Measurements from ENCODE around the gene LBHD2.

The LBHD2 gene

DNA sequence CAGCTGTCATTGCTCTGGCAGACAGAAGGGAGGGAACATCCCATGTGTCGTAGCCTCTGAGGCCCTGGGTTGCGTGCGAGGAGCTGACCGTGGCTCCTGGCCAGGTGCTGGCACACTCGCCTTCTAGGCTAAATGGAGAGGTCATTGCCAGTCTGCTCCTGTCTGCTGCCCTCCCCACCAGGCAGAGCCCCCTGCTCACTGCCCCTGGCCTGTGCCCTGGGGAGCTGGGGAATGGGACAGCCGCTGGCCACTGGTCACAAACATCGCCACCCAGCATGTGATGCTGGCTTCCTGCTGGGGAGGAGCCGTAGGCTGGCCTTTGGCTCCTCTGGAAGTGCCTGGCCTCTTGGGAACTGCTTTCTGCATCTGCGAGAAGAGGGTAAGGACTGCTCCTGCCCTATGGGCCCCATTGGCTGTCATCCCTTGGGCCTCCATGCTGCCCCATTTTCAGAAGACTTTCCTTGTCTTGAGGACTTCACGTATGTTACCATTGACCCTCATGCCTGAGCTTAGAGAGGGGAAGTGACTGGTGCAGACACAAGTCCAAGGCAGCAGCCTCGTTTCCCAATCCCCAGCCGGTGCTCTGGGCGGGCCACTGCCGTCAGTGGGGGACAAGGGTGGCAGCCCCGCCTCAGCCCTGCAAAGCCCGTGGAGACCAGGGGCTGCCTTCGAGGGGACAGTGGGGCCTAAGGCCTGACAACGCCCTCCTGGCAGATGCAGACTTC, 37.3 kb downstream of the LBHD2 start:
- DNase-seq = no peak

DNA sequence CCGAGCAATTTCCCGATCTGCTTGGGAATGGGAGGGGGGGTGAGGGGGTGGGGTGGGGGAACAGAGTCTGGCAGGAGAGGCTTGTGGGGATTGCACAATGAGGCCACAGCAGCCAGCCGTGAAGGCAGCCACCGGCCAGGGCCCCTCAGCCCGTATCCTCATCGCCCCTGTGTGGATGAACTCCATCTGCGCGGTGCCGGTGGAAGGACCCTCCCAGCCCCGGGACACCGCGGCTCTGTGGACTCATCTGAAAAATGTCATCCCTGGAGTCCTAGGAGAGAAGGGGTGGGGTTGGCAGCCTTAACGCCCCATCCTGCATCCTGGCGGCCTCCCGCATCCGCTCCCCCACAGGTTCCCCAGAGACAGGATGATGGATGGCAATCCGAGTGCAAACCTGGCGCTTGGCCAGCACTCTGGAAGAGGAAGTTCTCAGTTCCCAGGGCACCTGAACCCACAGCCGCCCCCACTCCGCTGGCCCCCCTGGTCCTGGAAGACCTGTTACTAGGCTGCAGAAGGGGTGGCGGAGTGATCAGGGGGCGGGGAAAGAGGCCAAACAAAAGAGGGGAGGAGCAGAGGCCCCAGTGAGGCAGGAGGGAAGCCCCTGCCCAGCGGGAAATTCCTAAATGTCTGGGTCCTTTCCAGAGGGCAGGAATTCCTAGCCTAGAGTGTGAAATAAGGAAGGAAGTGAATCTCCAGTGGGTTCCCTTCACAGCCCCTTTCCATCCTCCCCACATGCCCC, 38.0 kb downstream of the LBHD2 start:
- peak; percentile 91 for DNase-seq

DNA sequence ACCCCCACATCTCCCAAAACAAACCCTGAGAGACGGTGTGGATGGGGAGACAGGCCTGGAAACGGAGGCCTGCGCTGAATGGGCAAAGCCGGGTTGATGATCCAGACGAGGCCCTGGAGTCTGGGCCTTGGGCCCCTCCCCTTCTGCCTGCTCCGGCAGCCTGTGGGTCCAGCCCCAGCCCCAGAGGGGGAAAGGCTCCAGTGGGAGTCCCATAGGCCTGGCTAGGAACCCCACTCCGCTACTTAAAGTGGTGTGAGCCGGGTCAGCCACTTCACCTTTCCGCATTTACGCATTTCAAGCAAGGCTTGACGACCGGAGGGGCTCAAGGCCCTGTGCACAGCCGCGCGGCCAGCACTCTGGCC, 38.6 kb downstream of the LBHD2 start:
- DNase-seq = peak; percentile 58

DNA sequence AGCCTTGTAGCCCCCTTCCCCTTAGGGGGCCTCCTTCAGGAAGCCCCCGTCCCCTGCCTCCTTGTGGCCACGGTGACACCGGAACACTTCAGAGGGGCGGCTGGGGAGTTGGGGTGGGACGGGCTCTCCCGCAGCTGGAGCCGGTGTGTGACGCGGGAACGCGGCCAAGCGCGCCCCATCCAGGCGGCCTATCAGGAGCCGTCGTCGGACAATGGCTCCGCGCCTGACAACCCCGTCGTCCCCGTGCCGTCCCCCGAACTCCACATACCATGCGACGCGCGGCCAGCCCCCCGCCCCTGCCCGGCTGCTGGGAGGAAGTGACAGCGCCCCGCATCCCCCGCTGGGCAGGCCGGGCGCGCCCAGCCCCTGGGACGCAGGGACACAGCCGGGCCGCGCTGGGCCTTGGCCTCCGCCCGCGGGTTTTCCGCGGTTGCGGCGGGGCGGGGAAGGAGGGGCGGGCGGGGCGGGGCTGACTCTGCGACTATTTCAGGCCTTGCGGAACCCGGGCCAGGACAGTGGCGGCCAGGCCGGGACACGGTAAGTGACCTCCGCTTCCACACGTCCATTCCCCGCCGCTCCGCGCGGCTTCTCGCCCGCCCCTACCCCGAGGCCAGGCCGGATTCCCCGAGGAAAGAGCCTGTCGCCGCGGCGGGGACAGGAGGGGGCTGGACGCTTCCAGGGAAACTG, 39.1 kb downstream of the LBHD2 start, which contains the start of gene TNFAIP2:
TSS of gene TNFAIP2 (plus strand) at position 515 of the 687 bp plus-strand sequence. CDS start 2,997 bp downstream, outside the sequence.
- DNase-seq = peak; percentile 76

DNA sequence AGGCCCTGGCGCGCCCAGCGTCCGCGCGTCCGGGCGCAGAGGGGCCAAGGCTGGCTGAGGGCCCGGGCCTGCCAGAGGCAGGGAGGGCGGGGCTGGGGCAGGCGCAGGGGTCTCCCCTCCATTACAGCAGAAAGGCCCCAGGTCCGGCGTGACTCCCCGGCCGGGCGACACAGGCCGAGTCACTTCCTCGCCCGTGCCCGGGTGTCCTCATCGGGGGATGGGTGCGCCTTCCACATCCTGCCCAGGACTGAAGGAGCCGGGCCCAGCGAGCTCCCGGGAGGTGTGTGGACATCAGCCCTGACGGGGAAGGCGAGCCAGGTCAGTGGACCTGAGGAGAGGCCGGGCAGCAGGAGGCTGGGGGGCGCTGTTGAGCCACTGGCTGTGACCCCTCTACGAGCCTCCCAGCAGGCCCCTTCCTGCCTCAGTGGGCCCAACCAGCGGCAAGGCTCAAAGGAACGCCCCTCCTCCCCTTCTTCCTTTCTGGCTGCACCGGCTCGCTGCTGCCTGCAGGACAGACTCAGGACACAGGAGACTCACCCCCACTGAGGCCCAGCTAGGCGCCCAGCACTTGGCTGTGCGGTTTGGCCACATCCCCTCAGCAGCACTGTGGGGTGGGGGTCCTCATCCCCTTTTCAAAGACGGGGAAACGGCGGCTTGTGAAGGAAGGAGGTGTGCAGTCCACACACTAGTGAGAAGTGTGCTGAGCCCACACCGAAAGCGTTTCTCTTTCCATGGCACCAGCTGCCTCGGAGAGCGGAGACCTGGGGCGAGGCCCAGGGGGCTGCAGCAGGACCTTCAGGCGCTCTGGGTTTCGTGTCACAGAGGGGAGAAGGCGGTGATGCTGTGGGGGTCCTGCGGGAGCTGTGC, 39.9 kb downstream of the LBHD2 start:
- no peak for DNase-seq

DNA sequence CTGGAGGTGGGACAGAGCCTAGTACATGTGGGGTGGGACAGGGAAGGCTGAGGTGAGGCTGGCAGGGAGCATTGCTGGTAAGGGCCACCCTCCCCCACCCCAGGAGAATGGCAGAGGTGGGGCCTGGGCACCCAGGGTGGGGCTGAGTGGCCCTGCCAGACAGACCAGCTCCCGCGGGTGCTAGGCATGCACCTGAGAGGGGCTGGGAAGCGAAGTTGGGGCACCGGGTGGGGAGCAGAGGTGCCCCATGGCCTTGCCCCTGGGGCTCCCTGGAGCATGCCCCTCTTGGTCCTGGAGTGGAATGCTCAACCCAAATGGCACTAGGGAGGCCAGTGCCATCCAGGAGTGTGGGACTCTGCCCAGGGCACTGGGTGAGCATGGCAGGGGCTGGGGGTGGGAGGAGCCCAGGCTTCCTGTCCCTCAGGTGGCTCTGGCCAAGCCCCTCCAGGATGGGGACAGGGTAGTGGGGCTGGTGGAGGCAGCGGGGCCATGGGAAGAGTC, 40.5 kb downstream of the LBHD2 start:
- DNase-seq = no peak

DNA sequence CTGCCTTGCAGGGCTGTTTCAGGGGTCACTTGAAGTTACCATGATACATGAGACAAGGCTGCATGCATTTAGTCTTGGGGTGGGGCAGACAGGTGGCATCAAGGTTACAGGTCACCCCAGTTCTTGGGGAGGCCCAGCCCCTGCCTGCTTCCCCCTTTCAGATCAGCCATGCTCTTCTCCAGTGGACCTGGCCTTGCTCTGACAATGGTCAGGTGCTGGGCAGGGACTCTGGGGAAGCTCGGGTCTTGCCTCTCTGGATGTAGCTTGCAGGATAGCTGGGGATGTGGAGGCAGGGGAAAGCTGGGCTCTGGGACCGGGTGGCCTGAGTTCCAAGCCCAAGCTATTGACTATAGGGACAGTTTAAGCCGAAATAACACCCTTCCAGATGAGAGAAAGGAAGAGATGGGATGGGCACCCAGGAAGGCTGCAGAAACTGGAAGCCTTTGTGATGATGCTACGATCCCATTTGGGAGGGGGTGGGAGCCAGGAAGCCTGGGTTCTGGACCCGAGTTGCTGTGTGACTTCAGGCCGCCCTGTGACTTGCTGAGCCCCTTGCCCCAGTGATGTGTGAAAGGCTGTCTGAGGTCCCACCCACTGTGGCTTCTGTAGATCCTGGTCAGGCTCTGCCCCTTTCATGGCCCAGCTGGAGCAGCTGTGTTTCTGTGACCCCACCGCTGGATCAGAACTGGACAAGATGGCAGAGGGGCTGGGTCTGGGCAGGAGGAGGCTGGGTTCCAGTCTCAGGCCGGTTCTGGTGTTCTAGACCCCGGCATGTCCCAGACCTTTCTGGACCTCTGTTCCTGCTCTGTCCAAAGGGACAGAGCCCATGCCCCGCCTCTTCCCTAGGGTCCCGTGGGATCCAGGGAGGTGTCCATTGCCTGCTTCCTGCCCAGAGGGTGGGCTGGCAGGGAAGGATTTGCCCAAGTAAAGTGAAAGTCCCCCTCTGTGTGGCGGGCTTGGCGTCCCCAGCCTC, 41.4 kb downstream of the LBHD2 start:
- DNase-seq = no peak

DNA sequence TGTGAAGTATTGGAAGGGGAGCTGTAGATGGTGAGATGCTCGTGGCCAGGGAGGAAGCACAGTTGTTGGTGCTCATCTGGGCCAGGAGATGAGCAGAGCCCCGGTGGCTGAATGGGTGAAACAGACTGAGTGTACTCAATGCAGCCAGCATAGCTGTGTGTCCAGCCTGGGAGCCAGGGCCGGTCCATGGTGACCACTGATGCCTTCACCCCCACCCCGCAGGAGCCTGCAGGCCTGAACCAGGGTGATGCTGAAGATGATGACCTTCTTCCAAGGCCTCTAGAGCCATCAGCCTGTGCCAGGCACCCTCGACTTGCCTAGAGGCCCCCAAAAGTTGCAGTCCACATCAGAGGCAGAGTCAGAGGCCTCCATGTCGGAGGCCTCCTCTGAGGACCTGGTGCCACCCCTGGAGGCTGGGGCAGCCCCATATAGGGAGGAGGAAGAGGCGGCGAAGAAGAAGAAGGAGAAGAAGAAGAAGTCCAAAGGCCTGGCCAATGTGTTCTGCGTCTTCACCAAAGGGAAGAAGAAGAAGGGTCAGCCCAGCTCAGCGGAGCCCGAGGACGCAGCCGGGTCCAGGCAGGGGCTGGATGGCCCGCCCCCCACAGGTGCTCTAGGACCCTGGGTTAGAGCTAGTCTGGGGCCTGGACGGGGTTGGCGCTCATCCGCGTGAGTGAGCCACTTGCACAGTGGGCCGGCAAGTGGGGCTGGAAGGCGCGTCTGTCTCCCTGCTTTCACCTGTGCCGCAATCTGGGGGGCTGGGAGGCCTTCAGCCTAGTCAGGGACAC, 42.3 kb downstream of the LBHD2 start:
- DNase-seq = no peak

DNA sequence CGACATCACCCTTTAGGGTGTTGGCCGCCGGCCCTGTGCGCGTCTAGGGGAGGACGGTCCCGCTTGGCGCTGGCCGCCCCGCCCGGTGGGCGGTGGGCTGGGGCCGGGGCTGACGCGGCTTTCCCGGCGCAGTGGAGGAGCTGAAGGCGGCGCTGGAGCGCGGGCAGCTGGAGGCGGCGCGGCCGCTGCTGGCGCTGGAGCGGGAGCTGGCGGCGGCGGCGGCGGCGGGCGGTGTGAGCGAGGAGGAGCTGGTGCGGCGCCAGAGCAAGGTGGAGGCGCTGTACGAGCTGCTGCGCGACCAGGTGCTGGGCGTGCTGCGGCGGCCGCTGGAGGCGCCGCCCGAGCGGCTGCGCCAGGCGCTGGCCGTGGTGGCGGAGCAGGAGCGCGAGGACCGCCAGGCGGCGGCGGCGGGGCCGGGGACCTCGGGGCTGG, 42.9 kb downstream of the LBHD2 start:
- DNase-seq = peak; percentile 69

DNA sequence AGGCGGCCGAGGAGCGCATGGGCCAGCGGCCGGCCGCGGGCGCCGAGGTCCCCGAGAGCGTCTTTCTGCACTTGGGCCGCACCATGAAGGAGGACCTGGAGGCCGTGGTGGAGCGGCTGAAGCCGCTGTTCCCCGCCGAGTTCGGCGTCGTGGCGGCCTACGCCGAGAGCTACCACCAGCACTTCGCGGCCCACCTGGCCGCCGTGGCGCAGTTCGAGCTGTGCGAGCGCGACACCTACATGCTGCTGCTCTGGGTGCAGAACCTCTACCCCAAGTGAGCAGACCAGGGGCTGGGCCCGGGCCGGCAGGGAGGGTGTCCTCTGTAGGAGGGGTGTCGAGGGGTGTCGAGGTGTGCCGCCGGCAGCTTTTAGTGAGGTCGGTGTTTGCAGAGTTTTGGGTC, 43.3 kb downstream of the LBHD2 start:
- DNase-seq = no peak

DNA sequence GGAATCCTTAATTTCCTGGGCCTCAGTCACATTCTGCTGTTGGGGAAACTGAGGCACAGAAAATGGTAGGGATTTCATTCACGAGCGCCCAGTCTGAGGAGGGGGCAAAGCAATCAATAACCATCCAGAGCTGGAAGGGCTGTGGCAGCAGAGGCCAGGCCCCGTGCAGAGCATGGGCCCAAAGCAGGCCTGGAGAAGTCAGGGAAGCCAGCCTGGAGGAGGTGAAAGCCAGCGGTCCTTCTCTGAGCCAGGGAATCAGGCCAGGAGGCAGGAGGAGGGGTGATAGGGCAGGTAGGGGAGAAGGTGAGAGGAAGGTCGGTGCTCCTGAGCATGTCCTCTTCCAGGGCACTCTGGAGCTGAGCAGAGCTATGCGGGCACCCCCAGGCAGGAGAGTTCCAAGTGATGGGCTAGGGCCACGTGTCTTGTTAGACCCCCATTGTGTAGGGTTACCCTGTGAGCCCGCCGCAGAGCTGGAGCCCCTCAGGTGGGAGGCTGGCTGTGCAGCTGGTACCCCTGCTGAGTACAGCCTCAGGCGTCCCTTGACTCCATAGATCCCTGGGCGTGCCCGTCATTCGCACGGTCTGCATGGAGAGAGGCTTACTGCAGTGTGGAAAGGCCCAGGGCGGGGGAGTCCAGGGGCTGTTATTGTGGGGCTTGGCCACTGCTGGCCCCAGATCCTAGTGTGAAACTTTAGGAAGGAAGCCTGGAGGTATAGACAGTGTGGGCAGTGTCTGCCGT, 44.0 kb downstream of the LBHD2 start:
- no peak for DNase-seq

DNA sequence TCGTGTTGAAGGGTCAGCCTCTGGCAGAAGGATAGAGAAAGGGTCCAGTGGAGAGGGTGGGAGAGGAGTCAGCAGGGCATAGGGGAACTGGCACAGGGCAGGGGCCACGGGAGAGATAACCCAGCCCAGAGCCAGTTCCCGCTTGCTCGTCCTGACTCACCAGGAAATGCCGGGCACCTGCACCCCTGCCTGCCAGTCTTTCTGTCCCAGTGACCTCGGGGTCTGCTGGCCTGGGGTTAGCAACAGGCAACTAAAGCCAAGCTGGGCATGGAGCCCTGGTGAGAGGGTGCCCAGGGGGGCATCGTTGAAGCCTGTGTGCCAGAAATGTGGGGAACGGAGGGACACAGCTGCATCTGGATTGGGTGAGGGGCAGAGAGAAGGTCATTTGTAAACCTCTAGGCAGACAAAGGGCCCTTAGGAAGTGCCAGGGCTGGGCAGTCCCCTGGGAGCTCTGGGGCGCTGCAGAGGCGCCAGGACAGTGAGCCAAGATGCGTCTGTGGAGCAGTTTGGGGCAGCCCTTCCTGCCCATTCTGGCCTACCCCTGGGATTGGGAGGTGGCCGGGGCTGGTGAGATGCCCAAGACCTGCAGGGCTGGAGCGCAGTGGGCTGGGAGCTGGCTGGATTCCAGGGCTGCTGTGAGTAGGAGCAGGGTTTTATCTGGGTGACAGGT, 44.8 kb downstream of the LBHD2 start:
- no peak for DNase-seq

DNA sequence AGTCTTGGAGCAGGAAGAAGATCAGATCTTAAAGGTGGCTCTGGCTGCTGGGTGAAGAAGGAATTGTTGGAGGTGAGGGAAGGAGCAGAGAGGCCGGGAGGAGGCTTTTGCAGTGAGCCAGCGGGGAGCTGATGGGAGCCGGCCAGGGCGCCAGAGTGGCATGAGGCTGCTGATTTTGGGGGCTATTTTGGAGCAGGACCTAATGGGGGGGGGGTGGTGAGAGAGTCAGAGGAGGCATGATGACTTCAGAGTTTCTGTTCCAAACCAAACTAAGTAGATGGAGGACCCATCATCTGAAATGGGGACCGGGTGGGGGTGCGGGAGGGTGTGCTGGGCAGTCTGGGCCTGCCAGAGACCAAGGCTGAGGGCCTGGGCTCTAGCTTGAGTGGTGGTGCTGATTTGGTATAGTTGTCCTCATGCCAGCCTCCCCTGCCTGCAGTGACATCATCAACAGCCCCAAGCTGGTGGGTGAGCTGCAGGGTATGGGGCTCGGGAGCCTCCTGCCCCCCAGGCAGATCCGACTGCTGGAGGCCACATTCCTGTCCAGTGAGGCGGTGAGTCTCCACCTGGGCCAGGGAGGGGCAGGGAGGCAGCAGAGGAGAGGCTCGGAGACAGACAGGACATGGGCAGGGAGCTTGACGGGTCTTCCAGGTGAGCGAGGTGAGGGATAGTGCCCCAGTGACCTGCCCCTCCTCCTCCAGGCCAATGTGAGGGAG, 45.4 kb downstream of the LBHD2 start:
- no peak for DNase-seq

DNA sequence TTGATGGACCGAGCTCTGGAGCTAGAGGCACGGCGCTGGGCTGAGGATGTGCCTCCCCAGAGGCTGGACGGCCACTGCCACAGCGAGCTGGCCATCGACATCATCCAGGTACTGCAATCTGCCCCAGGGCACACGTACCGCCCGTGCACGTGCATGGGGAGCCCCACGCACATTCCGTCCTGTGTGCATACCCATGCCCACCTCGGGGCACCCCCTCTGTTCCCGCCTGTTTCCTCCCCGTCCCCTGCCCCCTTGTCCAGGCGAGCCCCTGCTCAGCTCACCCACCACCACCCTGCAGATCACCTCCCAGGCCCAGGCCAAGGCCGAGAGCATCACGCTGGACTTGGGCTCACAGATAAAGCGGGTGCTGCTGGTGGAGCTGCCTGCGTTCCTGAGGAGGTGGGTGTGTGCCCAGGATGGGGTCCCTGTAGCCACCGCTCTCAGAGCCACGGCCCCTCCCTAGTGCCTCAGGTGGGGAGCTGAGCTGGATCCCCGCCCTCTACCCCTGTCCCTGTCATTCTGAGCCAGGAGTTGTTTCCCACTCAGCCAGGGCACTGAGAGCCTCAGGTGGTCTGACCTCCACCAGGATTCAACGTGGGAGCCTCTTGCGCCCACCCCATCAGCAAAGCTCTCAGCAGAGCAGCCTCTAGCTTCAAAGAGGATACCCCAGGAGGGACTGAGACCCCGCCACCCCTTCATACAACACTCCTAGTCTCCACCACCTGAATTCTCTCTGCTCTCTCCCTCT, 46.2 kb downstream of the LBHD2 start:
- DNase-seq = no peak

DNA sequence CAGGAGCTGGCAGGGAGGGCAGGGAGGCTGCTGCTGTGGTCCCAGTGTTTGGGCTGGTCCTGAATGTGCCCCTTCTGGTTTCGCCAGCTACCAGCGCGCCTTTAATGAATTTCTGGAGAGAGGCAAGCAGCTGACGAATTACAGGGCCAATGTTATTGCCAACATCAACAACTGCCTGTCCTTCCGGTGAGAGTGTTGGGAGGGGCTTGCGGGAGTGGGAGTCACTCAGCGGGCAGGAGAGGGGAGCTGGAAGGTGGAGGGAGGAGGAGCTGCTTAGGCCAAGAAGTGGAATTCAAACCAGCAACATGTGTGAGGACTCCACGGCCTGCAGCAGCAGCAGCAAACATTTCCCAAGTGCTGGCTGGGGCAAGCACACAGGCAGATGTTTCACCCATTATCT, 47.0 kb downstream of the LBHD2 start:
- peak; percentile 76 for DNase-seq

DNA sequence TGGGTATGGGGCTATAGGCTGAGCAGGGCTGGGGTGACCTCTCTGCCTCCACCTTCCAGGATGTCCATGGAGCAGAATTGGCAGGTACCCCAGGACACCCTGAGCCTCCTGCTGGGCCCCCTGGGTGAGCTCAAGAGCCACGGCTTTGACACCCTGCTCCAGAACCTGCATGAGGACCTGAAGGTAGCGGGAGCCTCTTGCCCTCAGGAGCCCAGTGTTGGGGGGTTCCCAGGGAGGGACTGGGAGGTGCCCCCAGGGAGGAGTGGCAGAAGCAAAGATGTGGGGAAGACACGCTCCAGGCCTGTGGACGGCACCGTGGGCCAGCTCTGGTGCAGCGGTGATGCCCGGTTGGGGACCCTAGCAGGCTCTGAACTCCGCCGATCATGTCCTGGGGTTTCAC, 47.6 kb downstream of the LBHD2 start:
- no peak for DNase-seq

DNA sequence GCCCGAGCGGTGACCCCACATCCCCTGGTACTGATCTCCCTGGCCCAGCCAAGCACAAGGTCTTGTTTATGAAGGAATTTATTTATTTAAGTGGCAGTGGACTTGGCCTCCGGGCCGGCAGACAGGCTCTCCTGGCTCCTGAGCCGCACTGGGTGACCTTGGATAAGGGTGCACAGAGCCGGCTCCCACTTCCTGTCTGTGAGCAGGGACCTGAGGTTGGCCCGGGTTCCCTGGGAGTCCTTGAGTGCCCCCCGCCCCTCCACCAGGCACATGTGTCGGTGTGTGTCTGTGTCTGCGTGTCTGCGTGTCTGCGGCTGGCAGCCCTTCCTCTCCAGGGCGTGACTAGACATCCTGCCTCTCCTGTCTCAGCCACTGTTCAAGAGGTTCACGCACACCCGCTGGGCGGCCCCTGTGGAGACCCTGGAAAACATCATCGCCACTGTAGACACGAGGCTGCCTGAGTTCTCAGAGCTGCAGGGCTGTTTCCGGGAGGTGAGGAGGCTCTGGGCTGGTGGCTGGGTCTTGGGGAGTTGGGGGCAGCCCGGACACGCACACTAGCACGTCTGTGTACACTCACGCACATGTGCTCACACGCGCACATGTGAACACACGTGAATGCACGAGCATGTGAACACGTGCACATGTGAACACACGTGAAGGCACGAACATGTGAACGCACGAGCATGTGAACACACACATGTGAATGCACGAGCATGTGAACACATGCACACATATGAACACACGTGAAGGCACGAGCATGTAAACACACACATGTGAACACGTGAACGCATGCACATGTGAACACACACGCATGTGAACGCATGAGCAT, 48.6 kb downstream of the LBHD2 start:
- no peak for DNase-seq
